GM18870 (cell line): ENCODE measurements around the gene SURF1.
"Not testable (repeated sequence)": the region's sequence is repeated elsewhere in the genome, so short reads cannot be mapped to it uniquely, and the experiment has no call there.

ENCODE experiments used
- ATAC-seq: cut with Tn5 transposase; IDR thresholded peaks from one replicate; pipeline ENCODE4 v1.9.1; 2021; ENCODE audit warnings: moderate library complexity; ENCODE audit not compliant: unreplicated experiment

Gene SURF1

DNA sequence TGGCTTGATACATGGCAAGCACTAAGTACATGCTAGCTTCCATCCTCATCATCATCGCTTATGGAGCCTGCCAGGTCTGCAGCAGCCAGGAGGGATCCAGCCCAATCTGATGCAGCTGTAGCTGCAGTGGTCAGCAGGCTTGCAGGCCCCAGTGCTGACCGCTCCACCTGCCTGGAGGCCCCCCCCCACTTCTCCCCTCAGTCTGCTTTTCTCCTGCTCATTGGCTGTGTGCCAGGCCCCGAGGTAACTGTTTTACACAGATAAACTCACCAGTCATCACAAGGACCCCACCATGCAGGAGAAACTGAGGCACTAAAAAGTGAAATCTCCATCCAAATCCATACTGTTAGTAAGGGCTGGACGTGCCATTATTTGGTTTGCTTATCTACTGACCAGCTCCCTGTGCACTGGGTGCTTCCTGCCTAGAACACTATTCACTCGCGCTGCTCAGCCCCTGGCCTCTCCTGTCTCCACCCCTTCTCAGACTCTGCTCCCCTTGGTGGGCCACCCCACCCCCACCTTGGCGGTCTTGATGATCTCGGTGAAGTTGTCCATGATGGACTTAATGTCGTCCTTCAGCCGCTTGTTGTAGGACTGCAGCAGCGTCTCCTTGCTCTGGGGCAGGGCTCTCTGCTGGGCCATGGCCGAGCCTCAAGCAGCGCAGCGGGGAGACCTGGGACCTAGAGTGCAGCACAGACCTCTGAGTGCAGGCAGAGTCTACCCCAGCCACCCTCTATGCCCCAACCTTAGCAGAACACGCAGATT, 10.1 kb downstream of the SURF1 start:
- ATAC-seq = no peak

DNA sequence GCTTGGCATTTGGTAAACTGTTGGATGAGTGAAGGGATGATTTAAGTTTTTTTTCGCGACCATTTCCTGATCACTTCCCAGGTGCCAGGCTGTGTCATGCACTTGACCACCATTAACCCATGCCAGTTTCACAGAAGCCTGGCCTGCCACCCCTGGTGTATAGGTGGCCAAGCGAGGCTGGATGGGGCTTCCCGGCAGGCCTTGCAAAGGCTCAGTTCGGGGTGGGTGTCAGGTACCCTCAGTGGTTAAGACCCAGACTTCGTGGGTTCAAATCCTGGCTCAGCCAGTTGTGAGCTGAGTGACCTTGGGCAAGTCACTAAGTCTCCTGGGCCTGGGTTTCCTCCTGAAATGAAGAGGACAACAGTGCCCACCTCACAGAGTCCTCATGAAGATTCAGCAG, 10.7 kb downstream of the SURF1 start:
- no peak for ATAC-seq

DNA sequence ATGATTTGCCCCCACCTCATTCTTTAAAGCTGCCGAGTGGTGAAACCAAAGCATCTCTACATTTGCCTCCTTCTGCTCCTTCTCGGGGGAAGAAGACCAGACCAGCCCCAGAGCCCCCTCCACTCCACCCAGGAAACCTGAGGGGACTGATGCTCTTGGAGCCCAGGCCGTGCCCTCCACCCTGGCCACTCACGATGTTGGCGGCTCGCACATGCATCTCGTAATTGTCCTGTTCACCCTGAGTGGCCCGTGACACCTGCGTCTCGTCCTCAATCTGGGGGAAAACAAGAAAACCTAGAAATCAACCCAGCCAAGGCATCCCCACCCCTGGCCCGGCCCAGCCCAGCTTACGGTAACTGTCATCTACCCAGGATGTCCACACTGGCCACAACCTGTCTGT, 11.3 kb downstream of the SURF1 start:
- no peak for ATAC-seq

DNA sequence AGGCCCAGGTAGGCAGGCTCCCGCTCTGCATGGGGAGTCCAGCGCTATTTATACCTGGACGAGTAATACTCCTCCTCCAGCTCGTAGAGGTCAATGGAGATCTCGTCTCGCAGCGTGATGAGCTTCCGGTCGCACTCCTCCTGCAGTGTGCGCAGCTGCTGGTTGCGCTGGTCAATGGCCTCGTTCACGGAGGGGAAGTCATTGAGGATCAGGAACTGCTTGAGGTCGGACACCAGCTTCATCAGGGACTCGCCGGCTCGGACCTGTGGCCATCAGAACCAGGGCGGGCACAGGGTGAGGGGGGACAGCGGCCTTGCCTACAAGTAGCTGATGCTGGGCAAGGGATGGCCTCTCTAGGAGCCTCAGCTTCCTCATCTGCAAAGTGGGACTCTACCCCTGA, 12.2 kb downstream of the SURF1 start:
- no peak for ATAC-seq

DNA sequence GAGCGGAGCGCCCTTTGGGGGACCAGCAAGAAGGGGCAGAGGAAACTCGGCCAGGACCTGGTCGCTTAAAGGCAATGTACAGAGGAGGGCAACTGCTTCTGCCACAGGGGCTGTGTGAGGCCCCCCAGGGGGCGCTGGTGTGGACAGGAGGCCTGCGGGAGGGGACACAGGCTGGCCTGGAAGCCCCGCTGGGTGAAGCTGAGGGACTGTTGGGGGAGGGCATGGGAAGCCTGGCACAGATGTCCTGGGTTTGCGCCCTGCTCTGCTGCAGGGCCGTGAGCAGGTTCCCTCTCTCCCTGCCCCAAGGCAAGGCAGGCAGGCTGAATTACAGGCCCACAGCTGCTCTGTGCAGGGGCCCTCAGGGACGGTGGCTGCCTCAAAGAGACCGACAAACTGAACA, 13.7 kb downstream of the SURF1 start:
- no peak for ATAC-seq

DNA sequence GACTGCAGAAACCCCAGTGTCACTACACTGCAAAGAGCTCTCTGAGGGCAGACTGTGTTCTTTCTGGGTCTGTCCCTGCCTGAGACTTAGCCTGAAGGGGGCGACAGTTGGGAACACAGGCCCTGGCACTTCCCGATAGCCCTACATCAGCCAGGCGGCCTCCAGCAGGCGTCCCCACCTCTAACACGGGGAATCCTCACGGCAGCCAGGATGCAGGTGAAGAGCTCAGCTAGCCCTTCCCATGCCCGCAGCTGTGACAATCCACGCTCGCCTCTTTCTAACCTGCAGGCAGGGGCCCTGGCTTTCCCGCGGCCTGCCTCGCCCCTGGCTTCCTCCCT, 14.2 kb downstream of the SURF1 start:
- ATAC-seq = no peak

DNA sequence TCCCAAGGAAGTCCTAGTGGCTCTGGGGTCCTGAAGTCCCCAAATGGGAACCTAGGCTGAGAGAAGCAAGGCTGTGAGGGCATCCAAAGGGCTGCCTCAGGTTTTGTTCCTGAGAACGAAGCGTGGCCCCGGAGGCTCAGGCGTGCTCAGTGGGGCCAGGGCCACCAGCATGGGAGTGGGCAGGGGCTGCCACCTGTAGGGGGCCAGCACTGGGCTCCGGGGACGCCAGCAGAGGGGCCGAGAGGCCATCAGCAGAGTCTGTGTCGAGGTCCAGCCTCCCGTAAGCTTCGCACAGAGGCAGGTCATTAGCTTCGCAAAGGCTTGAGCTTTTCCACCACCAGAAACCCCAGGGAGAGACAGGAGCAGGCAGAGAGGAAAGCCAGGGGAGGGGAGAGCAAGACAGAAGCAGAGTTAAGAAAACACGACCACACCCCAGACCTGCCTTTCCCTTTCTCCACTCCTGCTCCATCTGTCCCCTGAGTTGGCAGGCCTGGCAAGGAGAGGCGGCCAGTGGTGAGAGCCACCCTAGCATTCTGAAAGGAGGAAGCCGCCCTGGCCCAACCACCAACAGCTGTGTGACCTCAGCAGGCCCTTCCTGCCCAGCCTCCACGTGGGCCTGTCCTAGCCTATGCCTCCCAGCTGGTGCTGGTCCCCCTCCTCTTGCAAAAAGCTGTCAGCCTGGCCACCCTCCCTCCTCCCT, 14.8 kb downstream of the SURF1 start:
- ATAC-seq = no peak

DNA sequence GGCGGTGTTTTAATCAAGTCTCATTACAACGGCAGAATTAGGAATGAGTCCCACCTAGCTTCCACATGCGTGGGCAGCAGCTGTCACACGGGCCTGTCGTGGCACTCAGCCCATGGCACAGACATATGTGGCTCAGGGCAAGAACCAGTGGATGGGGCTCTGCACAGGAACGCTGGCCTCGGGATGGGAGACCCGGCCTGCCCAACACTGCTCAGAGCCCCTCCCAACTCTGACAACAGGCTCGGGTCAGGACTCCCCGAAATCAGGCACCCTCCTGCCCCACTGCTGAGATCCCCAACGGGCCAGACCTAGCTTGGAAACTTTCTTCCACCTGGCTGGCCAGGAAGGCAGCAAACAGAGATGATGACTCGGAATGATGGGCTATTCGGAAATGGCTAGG, 15.4 kb downstream of the SURF1 start:
- ATAC-seq = no peak

DNA sequence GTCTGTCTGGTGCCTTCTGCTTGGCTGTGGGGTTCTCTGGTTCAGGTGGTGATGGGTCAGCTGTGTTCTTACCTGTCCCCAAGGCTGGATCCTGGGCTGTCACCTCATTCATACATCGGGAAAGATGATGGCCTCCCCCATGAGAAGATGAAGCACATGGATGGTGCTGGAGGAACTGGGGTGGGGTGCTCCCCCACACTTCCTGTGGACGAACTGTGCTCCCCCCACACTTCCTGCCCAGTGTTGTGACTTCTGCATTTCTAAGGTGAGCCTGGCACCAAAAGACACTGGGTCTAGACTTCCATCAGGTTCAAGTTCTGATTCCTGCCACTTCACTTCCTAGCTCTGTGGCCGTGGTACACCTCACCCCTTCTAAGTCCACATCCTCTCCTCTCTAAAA, 16.0 kb downstream of the SURF1 start:
- ATAC-seq = no peak

DNA sequence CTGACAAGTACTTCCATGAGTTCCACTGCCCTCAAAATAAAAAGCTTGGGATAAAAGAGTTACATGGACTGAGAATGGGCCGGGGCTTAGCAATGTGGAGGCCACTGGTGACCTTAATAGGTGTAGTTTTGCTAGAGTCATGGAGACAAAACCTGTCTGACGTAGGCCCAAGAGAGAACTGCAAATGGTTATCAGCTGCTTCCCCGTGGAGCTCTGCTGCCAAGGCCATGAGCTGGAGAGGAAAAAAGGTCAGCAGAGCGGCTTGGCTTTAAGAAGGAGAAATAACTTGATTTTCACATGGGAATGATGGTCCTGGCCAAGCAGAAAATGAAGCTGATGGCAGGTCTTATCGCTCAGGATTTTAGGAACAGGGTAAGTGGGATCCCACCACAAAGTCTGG, 16.6 kb downstream of the SURF1 start:
- no peak for ATAC-seq

DNA sequence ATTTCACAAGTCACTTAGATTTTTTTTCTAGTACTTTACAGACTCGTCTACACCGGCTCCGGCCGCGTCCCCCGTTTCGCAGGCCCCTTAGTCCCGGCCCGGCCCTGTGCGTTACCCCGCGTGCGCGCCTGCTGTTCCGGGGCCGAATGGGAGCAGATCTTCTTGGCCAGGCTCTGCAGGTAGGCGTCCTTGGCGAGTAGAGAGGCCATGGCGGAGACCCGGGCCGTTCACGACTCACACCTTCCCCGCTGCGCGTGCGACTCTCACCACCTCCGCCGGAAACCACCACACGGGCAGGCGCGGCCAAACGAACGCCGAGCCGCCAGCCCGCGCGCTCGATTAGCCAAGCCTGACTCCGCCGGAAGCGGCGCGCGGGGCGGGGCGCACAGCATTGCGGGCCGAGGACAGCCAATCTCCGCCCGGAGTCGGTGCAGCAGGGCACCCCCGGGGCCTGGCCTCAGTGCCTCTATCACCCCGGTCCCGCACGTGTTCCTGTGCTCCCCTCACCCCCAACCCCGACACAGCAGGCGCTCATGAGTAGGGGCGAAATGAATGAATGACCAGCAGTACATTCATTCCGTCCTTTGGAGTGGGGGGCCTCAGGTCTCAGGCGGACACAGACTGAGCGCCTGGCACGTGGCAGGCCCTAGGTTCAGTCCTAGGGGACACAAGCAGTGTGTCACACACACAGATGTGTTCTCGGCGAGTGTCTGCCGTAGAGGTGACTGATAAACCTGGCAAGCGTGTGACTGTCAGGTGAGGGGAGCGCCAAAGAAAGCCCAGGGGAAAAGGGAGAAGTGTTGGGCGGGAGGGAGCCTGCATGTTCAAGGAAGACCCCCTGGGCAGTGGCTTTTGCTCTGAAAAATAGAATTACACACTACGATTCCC, 20.1 kb downstream of the SURF1 start, which contains the start of gene SURF6:
Gene SURF6, minus strand, starts transcription at position 265 of the 888 bp plus-strand sequence. Its CDS starts 56 bp downstream, at position 209.
- ATAC-seq = no peak

DNA sequence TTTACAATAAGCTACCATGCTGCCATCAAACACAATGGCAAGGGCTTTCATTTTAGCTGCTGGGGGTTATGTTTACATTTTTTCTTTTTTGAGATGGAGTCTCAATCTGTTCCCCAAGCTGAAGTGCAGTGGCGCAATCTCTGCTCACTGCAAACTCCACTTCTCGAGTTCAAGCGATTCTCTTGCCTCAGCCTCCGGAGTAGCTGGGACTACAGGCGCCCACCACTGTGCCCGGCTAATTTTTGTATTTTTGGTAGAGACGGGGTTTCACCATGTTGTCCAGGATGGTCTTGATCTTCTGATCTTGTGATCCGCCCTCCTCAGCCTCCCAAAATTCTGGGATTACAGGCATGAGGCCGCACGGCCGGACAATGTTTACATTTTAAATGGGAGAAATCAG, 21.4 kb downstream of the SURF1 start:
- ATAC-seq = not testable (repeated sequence)

DNA sequence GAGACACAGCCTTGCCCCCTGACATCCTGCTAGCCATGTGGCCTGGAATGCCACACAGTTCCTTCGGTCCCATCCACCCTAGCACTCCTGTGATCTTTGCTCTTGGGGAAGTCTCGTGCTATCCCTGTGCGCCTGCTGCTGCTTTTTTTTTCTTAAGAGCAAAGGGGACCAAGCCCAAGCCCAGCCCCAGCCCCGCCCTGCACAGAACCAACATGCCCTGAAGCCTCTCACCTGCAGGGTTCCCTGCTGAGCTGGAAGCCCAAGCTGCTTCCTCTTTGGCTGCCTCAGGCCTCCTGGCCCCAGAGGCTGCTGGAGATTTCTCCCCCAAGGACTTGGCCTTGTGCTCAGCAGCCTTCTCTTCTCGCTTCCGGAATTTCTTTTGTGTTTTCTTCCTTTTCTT, 22.1 kb downstream of the SURF1 start:
- no peak for ATAC-seq

DNA sequence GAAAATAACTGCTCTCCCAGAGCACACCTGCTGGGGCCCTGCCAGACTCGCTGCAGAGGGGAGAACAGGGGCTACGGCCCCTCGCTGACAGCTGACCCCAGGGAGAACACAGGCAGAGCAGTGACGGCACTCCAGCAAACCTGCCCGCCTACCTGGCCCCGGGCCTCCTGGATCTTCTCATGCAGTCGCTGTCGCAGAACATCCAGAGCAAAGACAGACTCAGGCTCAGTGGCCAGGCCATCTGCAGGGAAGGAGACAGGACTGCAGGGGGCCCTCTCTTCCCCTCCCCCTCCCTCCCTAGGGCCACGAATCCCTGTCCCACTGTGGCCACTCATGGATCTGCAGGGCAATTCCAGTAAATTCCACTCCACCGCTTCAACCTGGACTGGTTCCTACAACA, 22.7 kb downstream of the SURF1 start:
- no peak for ATAC-seq

DNA sequence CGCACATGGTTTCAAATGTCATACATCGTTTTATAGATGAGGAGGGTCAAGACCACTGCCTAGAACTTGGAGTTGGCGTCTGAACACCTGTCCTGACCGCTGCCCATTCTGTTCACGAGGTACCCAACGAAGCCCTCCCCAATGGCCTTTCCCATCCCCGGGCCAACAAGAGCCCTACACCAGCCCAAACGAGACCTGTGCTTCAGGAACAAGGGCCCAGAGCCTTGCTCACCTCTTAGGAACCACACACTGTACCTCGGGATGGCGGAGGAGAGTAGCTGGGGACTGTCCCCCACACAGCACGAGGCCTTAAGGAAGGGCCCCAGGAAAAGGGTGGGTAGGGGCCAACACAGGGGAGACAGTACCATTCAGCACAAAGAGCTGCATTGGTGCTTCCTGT, 23.3 kb downstream of the SURF1 start:
- ATAC-seq = no peak

DNA sequence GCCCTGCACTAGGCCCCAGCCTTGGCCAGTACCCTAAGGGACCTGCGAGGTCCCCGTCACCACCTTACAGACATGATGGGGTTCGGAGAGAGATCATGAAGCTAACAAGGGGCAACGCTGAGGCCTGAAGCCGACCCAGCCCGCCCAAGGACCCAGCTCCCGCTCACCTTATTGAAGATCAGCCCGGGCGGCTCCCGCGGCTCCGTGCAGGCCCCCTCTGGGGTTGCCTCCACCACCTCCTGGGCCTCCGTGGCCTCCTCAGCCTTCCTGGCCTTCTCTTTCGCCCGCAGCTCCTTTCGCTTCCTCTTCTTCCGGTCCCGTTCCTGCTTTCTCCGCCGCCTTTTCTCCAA, 23.9 kb downstream of the SURF1 start:
- no peak for ATAC-seq

DNA sequence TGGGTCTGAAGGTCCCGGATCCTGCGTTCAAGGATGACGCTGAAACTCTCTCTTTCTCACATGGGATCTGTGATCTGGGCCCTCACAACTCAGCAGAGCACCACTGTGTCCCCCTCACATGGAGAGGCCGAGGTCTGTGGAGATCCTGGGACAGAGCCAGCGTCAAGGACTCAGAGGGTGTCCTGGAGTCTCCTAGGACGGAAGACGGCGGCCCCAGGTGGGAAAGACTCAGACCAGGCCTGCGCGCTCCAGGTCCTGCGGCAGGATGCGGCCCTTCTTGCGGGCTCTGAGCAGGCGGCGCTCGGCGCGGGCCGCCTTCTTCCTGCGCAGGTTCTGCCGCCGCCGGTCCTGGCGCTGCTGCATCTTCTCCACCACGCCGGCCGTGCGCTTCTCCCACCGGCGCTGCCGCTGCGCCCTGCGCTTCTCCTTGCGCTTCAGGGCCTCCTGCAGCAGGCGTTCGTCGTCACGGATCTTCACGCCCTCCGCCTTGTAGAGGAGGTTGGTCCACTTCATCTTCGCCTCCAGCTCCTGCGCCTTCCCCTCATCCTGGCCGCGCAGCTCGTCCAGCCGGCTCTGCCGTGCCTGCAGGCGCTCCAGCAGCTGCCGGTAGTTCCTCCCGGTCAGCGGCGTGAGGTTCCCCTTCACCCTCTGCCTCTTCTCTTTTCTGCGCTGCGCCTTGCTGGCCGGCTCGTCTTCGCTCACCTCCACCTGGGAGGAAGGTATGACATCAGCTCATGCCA, 24.5 kb downstream of the SURF1 start:
- no peak for ATAC-seq

DNA sequence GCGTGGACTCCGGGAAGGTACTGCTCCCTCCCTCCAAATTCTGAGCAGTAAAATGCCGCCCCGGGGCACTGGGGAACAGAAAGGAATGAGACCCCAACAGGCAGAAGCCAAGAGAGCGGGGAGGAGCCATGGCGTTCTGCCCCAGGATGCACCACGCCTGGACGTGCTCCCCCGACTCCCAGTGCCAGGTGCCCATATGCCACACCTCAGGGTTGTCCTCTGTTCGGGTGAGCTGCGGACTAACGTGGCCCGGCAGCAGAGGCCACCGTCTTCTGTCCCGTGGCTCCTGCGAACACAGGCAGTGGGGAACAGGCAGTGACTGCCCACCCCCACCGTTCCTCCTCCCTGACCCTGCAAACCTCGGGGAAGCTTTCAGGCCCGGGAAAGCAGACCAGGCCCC, 25.1 kb downstream of the SURF1 start:
- no peak for ATAC-seq

DNA sequence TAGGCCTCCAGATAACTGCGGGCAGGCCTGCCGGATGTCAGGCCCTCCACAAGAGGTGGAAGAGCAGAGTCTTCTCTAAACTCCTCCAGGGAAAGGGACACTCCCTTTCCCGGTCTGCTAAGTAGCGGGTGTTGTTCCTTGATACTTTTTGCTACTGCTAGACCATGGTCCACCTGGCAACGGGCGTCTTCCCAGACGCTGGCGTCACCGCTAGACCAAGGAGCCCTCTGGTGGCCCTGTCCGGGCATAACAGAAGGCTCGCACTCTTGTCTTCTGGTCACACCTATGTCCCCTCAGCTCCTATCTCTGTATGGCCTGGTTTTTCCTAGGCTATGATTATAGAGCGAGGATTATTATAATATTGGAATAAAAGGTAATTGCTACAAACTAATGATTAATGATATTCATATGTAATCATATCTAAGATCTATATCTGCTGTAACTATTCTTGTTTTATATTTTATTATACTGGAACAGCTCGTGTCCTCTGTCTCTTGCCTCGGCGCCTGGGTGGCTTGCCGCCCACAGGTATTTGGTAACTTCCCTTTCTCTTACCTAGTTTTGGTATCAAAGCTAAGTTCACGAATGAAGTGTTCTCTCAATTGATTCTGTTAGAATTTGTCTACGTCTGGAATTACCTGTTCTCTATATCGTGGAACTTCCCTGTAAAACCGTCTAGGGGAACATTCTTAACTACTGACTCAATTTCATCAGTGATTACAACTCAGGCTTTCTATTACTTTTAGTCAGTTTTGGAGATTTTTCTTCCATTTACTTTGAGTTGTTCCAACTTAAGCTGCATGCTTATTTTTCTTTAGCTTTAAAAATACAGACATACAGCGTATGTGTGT, 26.8 kb downstream of the SURF1 start:
- not testable (repeated sequence) for ATAC-seq

DNA sequence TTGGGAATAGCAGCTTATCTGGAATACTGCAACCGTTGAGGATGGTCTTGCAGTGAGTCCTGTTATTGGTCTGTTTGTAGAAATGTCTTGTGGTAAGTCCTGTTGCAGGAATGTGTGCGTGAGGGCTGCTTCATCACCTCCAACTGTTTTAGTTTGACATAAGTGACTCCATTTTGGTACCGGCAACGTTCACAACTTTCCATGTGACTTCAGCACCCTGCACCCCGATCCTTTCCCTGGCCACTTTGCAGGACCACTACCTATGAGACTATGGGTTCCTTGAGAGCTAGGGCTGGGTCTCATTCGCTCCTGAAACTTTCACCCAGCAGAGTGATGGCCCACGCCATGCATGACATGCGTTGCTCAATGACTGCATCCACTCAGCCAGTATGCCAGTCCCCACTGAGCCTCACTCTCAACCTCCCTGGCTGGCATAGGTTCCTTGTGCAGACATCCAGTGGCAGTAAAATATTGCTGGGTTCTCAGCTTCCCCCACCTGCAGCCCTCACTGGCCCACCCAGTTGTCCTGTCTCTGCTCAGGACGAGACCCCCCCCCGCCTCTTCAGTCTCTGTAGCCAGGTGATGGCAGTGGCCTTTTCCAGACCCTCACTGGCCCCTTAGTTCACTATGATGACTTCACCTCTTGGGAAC, 28.3 kb downstream of the SURF1 start:
- no peak for ATAC-seq
